Epithelial cell of proximal tubule (primary cell): ENCODE measurements around the gene ILDR2. TPM values are rescaled to one million over a fixed set of nuclear protein-coding genes. Genes with fewer than 3 reads are reported as not detected.
A peak's percentile ranks its signal among the peaks of the same experiment; 100 is the strongest.

Experiments used
- DNase-seq: peaks from one replicate; pipeline ENCODE4 v3.0.0-alpha.2; 2011; ENCODE audit warnings: low read depth
- H3K4me3 ChIP-seq: 2 replicates; pipeline ENCODE4 v1.5.1; 2011; ENCODE audit warnings: low read depth, mild to moderate bottlenecking, low read length
- CTCF ChIP-seq: conservative IDR thresholded peaks from 2 replicates; pipeline ENCODE4 v1.5.1; 2012; ENCODE audit warnings: low read depth, mild to moderate bottlenecking, low read length
- total RNA-seq: library from RNA; depleted of rRNA; stranded (reverse); fragments of >200 nt; gene quantifications from 2 replicates; pipeline ENCODE4 v1.2.3, GENCODE V29; 2015

Gene ILDR2
- total RNA-seq, 1 donor from 2014 or later, result 0.86 TPM

GRCh38 chr1:166980818-166981217 lies 5.5 kb upstream of the ILDR2 start:
- peak; percentile 45 for DNase-seq
- TF ChIP-seq CTCF, result no peak
- H3K4me3 ChIP-seq, result no peak overlapping the region

- no peak for DNase-seq
- no peak for TF ChIP-seq CTCF
- H3K4me3 ChIP-seq, result no peak overlapping the region
These were observed 5.0 kb upstream of the ILDR2 start for GRCh38 chr1:166980383-166980782.

- DNase-seq, result no peak
- H3K4me3 ChIP-seq, result no peak overlapping the region
- no peak for TF ChIP-seq CTCF
These were observed 3.5 kb upstream of the ILDR2 start for GRCh38 chr1:166978821-166979220.

- DNase-seq, result no peak
- no peak overlapping the region for H3K4me3 ChIP-seq
- no peak for TF ChIP-seq CTCF
These were observed 2.6 kb upstream of the ILDR2 start for GRCh38 chr1:166977951-166978350.

GRCh38 chr1:166974647-166975345 lies 544 bp downstream of the ILDR2 start:
- peak overlapping the region; percentile 78 for H3K4me3 ChIP-seq
- DNase-seq, result no peak
- no peak for TF ChIP-seq CTCF

- no peak for TF ChIP-seq CTCF
- no peak for DNase-seq
- no peak overlapping the region for H3K4me3 ChIP-seq
These were observed 2.5 kb downstream of the ILDR2 start for GRCh38 chr1:166972826-166973225.

GRCh38 chr1:166972193-166972592 lies 3.1 kb downstream of the ILDR2 start:
- no peak overlapping the region for H3K4me3 ChIP-seq
- TF ChIP-seq CTCF, result no peak
- no peak for DNase-seq
